HepG2 (cell line): ENCODE results near the gene LIMS2. TPM values are rescaled to one million over a fixed set of nuclear protein-coding genes. Genes with fewer than 3 reads are reported as not detected.

Experiments used
- ARNTL ChIP-seq: sonication (generic); formaldehyde crosslinking; IDR thresholded peaks from 2 replicates; pipeline ENCODE4 v1.4.0; 2020; ENCODE audit warnings: mild to moderate bottlenecking, missing genetic modification reagents
- CHD4 ChIP-seq: fragments of 200-600 bp; sonication (generic); IDR thresholded peaks from 2 replicates; pipeline ENCODE4 v1.7.0; 2017; ENCODE audit warnings: mild to moderate bottlenecking, low read length, borderline replicate concordance
- DRAP1 ChIP-seq: IDR thresholded peaks from 2 replicates; pipeline ENCODE4 v1.6.1; 2016; ENCODE audit warnings: missing genetic modification reagents, missing compliant biosample characterization
- FOSL1 ChIP-seq: sonication (generic); formaldehyde crosslinking; IDR thresholded peaks from 2 replicates; pipeline ENCODE4 v1.9.0; 2021; ENCODE audit warnings: missing genetic modification reagents, borderline replicate concordance
- GATAD2A ChIP-seq: IDR thresholded peaks from 2 replicates; pipeline ENCODE4 v1.6.1; 2016
- HDAC1 ChIP-seq: sonication (generic); formaldehyde crosslinking; IDR thresholded peaks from 2 replicates; pipeline ENCODE4 v1.5.1; 2020; ENCODE audit warnings: mild to moderate bottlenecking, missing genetic modification reagents
- HOMEZ ChIP-seq: IDR thresholded peaks from 2 replicates; pipeline ENCODE4 v1.6.1; 2016; ENCODE audit warnings: low read depth
- HOXA9 ChIP-seq: sonication (generic); formaldehyde crosslinking; IDR thresholded peaks from 2 replicates; pipeline ENCODE4 v1.8.1; 2022; ENCODE audit warnings: missing genetic modification reagents, mild to moderate bottlenecking, moderate library complexity, borderline replicate concordance
- MEIS2 ChIP-seq: sonication (generic); formaldehyde crosslinking; IDR thresholded peaks from 2 replicates; pipeline ENCODE4 v1.9.0; 2021; ENCODE audit warnings: mild to moderate bottlenecking, missing genetic modification reagents
- NR1H2 ChIP-seq: sonication (generic); formaldehyde crosslinking; IDR thresholded peaks from 2 replicates; pipeline ENCODE4 v1.8.1; 2022; ENCODE audit warnings: low read depth, missing genetic modification reagents, borderline replicate concordance
- POLR2AphosphoS2 ChIP-seq: IDR thresholded peaks from 2 replicates; pipeline ENCODE4 v1.6.1; 2011; ENCODE audit warnings: low read depth, low read length, improper control_type of control experiment
- PRPF4 ChIP-seq: fragments of 200-400 bp; formaldehyde crosslinking; IDR thresholded peaks from 2 replicates; pipeline ENCODE4 v1.6.1; 2016; ENCODE audit warnings: low read length, low read depth; ENCODE audit not compliant: poor library complexity, severe bottlenecking
- SKI ChIP-seq: fragments of 450-650 bp; IDR thresholded peaks from one replicate; pipeline ENCODE4 v1.6.1; 2018; ENCODE audit warnings: mild to moderate bottlenecking; ENCODE audit not compliant: partially characterized antibody
- SRSF4 ChIP-seq: fragments of 200-400 bp; formaldehyde crosslinking; IDR thresholded peaks from one replicate; pipeline ENCODE4 v1.6.1; 2018; ENCODE audit warnings: mild to moderate bottlenecking, low read depth, low read length, moderate library complexity; ENCODE audit not compliant: poor library complexity, severe bottlenecking
- STAG1 ChIP-seq: sonication (generic); formaldehyde crosslinking; IDR thresholded peaks from 2 replicates; pipeline ENCODE4 v1.4.0; 2020; ENCODE audit warnings: missing genetic modification reagents
- SUZ12 ChIP-seq: fragments of 150-350 bp; IDR thresholded peaks from 2 replicates; pipeline ENCODE4 v1.6.1; 2014; ENCODE audit warnings: low read depth, low read length
- ZBTB14 ChIP-seq: sonication (generic); formaldehyde crosslinking; IDR thresholded peaks from 2 replicates; pipeline ENCODE4 v1.4.0; 2020; ENCODE audit warnings: missing genetic modification reagents
- ZNF136 ChIP-seq: sonication (generic); formaldehyde crosslinking; IDR thresholded peaks from 2 replicates; pipeline ENCODE4 v1.8.1; 2022; ENCODE audit warnings: low read depth, mild to moderate bottlenecking, moderate library complexity, missing genetic modification reagents
- ZNF20 ChIP-seq: sonication (generic); formaldehyde crosslinking; IDR thresholded peaks from 2 replicates; pipeline ENCODE4 v1.4.0; 2020; ENCODE audit warnings: mild to moderate bottlenecking, moderate library complexity, missing genetic modification reagents
- ZNF232 ChIP-seq: sonication (generic); formaldehyde crosslinking; IDR thresholded peaks from 2 replicates; pipeline ENCODE4 v1.4.0; 2020; ENCODE audit warnings: missing genetic modification reagents, borderline replicate concordance
- ZNF264 ChIP-seq: sonication (generic); formaldehyde crosslinking; IDR thresholded peaks from 2 replicates; pipeline ENCODE4 v1.4.0; 2020; ENCODE audit warnings: missing genetic modification reagents
- ZNF552 ChIP-seq: sonication (generic); formaldehyde crosslinking; IDR thresholded peaks from 2 replicates; pipeline ENCODE4 v1.9.0; 2022; ENCODE audit warnings: missing genetic modification reagents, mild to moderate bottlenecking, borderline replicate concordance
- ZNF775 ChIP-seq: sonication (generic); formaldehyde crosslinking; IDR thresholded peaks from 2 replicates; pipeline ENCODE4 v1.4.0; 2020; ENCODE audit warnings: missing genetic modification reagents, mild to moderate bottlenecking, moderate library complexity, borderline replicate concordance
- ZNF776 ChIP-seq: sonication (generic); formaldehyde crosslinking; IDR thresholded peaks from 2 replicates; pipeline ENCODE4 v1.4.0; 2020; ENCODE audit warnings: mild to moderate bottlenecking, missing genetic modification reagents
- ZNF780A ChIP-seq: sonication (generic); formaldehyde crosslinking; IDR thresholded peaks from 2 replicates; pipeline ENCODE4 v1.8.0; 2022; ENCODE audit warnings: mild to moderate bottlenecking, missing genetic modification reagents, moderate library complexity
- polyA plus RNA-seq, 8 experiments: library from polyadenylated mRNA; depleted of rRNA in 3 of 8; stranded (reverse) in 7 of 8; unstranded in 1 of 8; fragments of >200 nt; fragmentation: Illumina TruSeq in 4 of 8; extraction: Trizol in 4 of 8; gene quantifications; 2 replicates each; pipeline versions ENCODE4 v1.2.1 to v1.2.3, GENCODE V29; 2011 to 2016; ENCODE audit warnings: low read depth in 4 of 8, missing spikeins in 1 of 8, mixed read lengths in 1 of 8; ENCODE audit not compliant: insufficient read depth in 1 of 8
- total RNA-seq, 5 experiments: library from RNA; depleted of rRNA; stranded (reverse); fragments of >200 nt; fragmentation: Illumina TruSeq; extraction: Trizol; gene quantifications; 2 replicates each; pipeline ENCODE4 v1.2.3, GENCODE V29; 2016; ENCODE audit warnings: low read depth in 1 of 5
- TF ChIP-seq, protein P1 (sequence below), 2 experiments: sonication (generic) in 1 of 2; formaldehyde crosslinking in 1 of 2; IDR thresholded peaks; 2 replicates each; pipeline versions ENCODE4 v1.4.0 to v1.6.1; 2018 to 2020; ENCODE audit warnings: missing genetic modification reagents in 2 of 2, borderline replicate concordance in 1 of 2, low read depth in 1 of 2, mild to moderate bottlenecking in 1 of 2, missing biosample characterization in 1 of 2

Gene LIMS2
- total and polyA plus RNA-seq, 2 of the 13 experiments (the other 11 are each of a cell fraction or from before 2014, with no cell fraction given) = 1.0 to 1.9 TPM

DNA sequence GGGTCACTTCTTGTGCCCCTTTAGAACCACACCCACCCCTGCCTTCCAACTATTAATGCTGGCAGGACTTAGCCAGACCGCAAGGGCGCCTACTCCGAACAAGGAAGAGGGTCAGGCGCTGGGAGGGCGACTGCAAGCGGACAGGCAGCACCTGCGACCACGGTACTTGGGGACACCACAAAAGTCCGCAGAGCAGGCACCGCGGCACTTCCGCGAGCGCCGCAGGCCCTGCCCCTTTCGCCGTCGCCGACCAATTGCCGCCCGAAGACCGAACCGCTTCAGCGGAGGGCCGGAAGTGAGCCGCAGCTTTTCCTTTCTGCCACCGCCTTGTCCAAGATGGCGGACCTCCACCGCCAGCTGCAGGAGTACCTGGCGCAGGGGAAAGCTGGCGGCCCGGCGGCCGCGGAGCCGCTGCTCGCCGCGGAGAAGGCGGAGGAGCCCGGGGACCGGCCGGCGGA is 25.9 kb upstream of the LIMS2 start, which contains the start of gene SFT2D3 (continued):
- TF ChIP-seq ZNF264 = peak; percentile 80; the same call in 1 of the 2 replicates
- no peak; the same call in none of the 2 replicates for TF ChIP-seq ZBTB14 (CRISPR knock-in tag)
- TF ChIP-seq, protein P1, sequence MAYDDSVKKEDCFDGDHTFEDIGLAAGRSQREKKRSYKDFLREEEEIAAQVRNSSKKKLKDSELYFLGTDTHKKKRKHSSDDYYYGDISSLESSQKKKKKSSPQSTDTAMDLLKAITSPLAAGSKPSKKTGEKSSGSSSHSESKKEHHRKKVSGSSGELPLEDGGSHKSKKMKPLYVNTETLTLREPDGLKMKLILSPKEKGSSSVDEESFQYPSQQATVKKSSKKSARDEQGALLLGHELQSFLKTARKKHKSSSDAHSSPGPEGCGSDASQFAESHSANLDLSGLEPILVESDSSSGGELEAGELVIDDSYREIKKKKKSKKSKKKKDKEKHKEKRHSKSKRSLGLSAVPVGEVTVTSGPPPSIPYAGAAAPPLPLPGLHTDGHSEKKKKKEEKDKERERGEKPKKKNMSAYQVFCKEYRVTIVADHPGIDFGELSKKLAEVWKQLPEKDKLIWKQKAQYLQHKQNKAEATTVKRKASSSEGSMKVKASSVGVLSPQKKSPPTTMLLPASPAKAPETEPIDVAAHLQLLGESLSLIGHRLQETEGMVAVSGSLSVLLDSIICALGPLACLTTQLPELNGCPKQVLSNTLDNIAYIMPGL (CRISPR knock-in tag; IDR thresholded peaks at IDR 0.05; ENCODE audit: borderline replicate concordance in 1 of 2, low read depth in 1 of 2) = peak in 1 of 2 experiments; percentile 71; a peak in 3 of 4 replicates
- TF ChIP-seq SUZ12 = no peak
- no peak; the same call in 1 of the 2 replicates for TF ChIP-seq POLR2AphosphoS2
- TF ChIP-seq DRAP1 (CRISPR knock-in tag) = peak; percentile 100
- TF ChIP-seq PRPF4 = no peak
- TF ChIP-seq FOSL1 (CRISPR knock-in tag) = no peak
- TF ChIP-seq ARNTL = 0 out of 2 replicates have a peak, but pooled peaks have one; percentile 40
- TF ChIP-seq ZNF780A (CRISPR knock-in tag) = no peak; the same call in 1 of the 2 replicates
- peak; percentile 23; the same call in 1 of the 2 replicates for TF ChIP-seq ZNF552 (CRISPR knock-in tag)
- peak; percentile 15 for TF ChIP-seq ZNF775
- peak; percentile 84 for TF ChIP-seq ZNF232 (CRISPR knock-in tag)
- TF ChIP-seq ZNF776 (CRISPR knock-in tag) = no peak
- peak; percentile 67 for TF ChIP-seq MEIS2 (CRISPR knock-in tag)
- TF ChIP-seq SKI = no peak
- no peak for TF ChIP-seq ZNF136 (CRISPR knock-in tag)
- no peak; the same call in 1 of the 2 replicates for TF ChIP-seq HOMEZ
- TF ChIP-seq SRSF4 = no peak
- no peak for TF ChIP-seq ZNF20
- peak; percentile 31; the same call in 1 of the 2 replicates for TF ChIP-seq STAG1 (CRISPR knock-in tag)
- TF ChIP-seq NR1H2 = no peak
- no peak for TF ChIP-seq CHD4
- peak; percentile 48; the same call in 1 of the 2 replicates for TF ChIP-seq GATAD2A (CRISPR knock-in tag)
- TF ChIP-seq HDAC1 (CRISPR knock-in tag) = peak; percentile 81; the same call in 1 of the 2 replicates
- TF ChIP-seq HOXA9 (CRISPR knock-in tag) = peak; percentile 39; the same call in 1 of the 2 replicates
